SK-N-SH treated with all-trans-retinoic acid at 6 μM for 48 hours (cell line): ENCODE data around the gene ELMOD3.

Source experiments
- ATAC-seq: fragments of 200-7000 bp; cut with Tn5 transposase; 3 replicates; pipeline ENCODE4 v1.9.1; 2020; ENCODE audit warnings: mild to moderate bottlenecking, moderate library complexity
- ARNTL ChIP-seq: fragments of 450-650 bp; formaldehyde crosslinking; IDR thresholded peaks from 2 replicates; pipeline ENCODE4 v1.5.0; 2020; ENCODE audit warnings: low read depth, mild to moderate bottlenecking, moderate library complexity, borderline replicate concordance
- BACH2 ChIP-seq: fragments of 250-450 bp; sonication (Bioruptor Pico); IDR thresholded peaks from 2 replicates; pipeline ENCODE4 v1.9.0; 2021; ENCODE audit warnings: mild to moderate bottlenecking, borderline replicate concordance
- CREB5 ChIP-seq: fragments of 250-450 bp; sonication (Bioruptor Pico); IDR thresholded peaks from 2 replicates; pipeline ENCODE4 v1.5.1; 2020; ENCODE audit warnings: low read depth, mild to moderate bottlenecking, moderate library complexity
- CSDC2 ChIP-seq: fragments of 250-450 bp; sonication (Bioruptor Pico); IDR thresholded peaks from 2 replicates; pipeline ENCODE4 v1.5.0; 2020; ENCODE audit warnings: mild to moderate bottlenecking, moderate library complexity
- CSRNP3 ChIP-seq: fragments of 250-450 bp; sonication (Bioruptor Pico); IDR thresholded peaks from 2 replicates; pipeline ENCODE4 v1.5.1; 2021; ENCODE audit warnings: mild to moderate bottlenecking, moderate library complexity
- ESRRG ChIP-seq: fragments of 250-450 bp; sonication (Bioruptor Pico); IDR thresholded peaks from 2 replicates; pipeline ENCODE4 v1.6.1; 2021; ENCODE audit warnings: mild to moderate bottlenecking
- GLIS3 ChIP-seq: fragments of 250-450 bp; sonication (Bioruptor Pico); IDR thresholded peaks from 2 replicates; pipeline ENCODE4 v1.5.0; 2020; ENCODE audit warnings: mild to moderate bottlenecking, moderate library complexity
- ISL1 ChIP-seq: fragments of 250-450 bp; sonication (Bioruptor Pico); IDR thresholded peaks from 2 replicates; pipeline ENCODE4 v2.1.2; 2022; ENCODE audit warnings: mild to moderate bottlenecking, moderate library complexity
- OSR1 ChIP-seq: fragments of 250-450 bp; sonication (Bioruptor Pico); IDR thresholded peaks from 2 replicates; pipeline ENCODE4 v1.8.0; 2022; ENCODE audit warnings: moderate library complexity, mild to moderate bottlenecking, inconsistent platforms
- PATZ1 ChIP-seq: fragments of 250-450 bp; sonication (Bioruptor Pico); IDR thresholded peaks from 2 replicates; pipeline ENCODE4 v1.8.0; 2020; ENCODE audit warnings: mild to moderate bottlenecking, moderate library complexity, borderline replicate concordance
- POU6F1 ChIP-seq: fragments of 250-450 bp; sonication (Bioruptor Pico); IDR thresholded peaks from 2 replicates; pipeline ENCODE4 v1.8.0; 2021; ENCODE audit warnings: low read depth, mild to moderate bottlenecking, moderate library complexity, borderline replicate concordance
- PPARA ChIP-seq: fragments of 250-450 bp; sonication (Bioruptor Pico); IDR thresholded peaks from 2 replicates; pipeline ENCODE4 v1.5.0; 2020; ENCODE audit warnings: mild to moderate bottlenecking, borderline replicate concordance
- SNAI2 ChIP-seq: fragments of 250-450 bp; sonication (Bioruptor Pico); IDR thresholded peaks from 2 replicates; pipeline ENCODE4 v1.5.0; 2020; ENCODE audit warnings: mild to moderate bottlenecking, moderate library complexity
- TOX ChIP-seq: fragments of 250-450 bp; sonication (Bioruptor Pico); IDR thresholded peaks from 2 replicates; pipeline ENCODE4 v1.8.0; 2021; ENCODE audit warnings: mild to moderate bottlenecking, moderate library complexity, borderline replicate concordance
- TSHZ2 ChIP-seq: fragments of 250-450 bp; sonication (Bioruptor Pico); IDR thresholded peaks from 2 replicates; pipeline ENCODE4 v1.5.0; 2020; ENCODE audit warnings: mild to moderate bottlenecking, moderate library complexity
- ZC3H10 ChIP-seq: fragments of 250-450 bp; sonication (Bioruptor Pico); IDR thresholded peaks from 2 replicates; pipeline ENCODE4 v1.5.1; 2021; ENCODE audit warnings: mild to moderate bottlenecking, moderate library complexity
- ZFP3 ChIP-seq: fragments of 250-450 bp; sonication (Bioruptor Pico); IDR thresholded peaks from 2 replicates; pipeline ENCODE4 v1.5.0; 2020; ENCODE audit warnings: mild to moderate bottlenecking, moderate library complexity
- ZFP30 ChIP-seq: fragments of 450-650 bp; formaldehyde crosslinking; IDR thresholded peaks from 2 replicates; pipeline ENCODE4 v1.5.0; 2022; ENCODE audit warnings: mild to moderate bottlenecking, moderate library complexity
- ZNF565 ChIP-seq: fragments of 450-650 bp; formaldehyde crosslinking; conservative IDR thresholded peaks from 2 replicates; pipeline ENCODE4 v1.5.0; 2020; ENCODE audit warnings: low read depth, mild to moderate bottlenecking, moderate library complexity
- ZNF70 ChIP-seq: fragments of 450-650 bp; formaldehyde crosslinking; IDR thresholded peaks from 2 replicates; pipeline ENCODE4 v1.5.0; 2020; ENCODE audit warnings: mild to moderate bottlenecking, moderate library complexity
- ZNF8 ChIP-seq: fragments of 450-650 bp; formaldehyde crosslinking; IDR thresholded peaks from 2 replicates; pipeline ENCODE4 v1.5.0; 2020; ENCODE audit warnings: mild to moderate bottlenecking, moderate library complexity

Gene ELMOD3

GRCh38 chr2:85326406-85327159 lies 28.0 kb upstream of the ELMOD3 start:
- TF ChIP-seq ZFP3 (CRISPR knock-in tag) (no peak), ZNF8 (CRISPR knock-in tag) (no peak), GLIS3 (CRISPR knock-in tag) (no peak), ARNTL (CRISPR knock-in tag) (no peak), PPARA (no peak), SNAI2 (CRISPR knock-in tag) (no peak), CREB5 (CRISPR knock-in tag) (no peak), ZNF565 (CRISPR knock-in tag) (no peak), ISL1 (CRISPR knock-in tag) (no peak), CSDC2 (CRISPR knock-in tag) (no peak), OSR1 (no peak), ZC3H10 (CRISPR knock-in tag) (no peak), POU6F1 (CRISPR knock-in tag) (no peak), TOX (CRISPR knock-in tag) (no peak), CSRNP3 (no peak), BACH2 (CRISPR knock-in tag) (no peak), ZFP30 (CRISPR knock-in tag) (no peak), TSHZ2 (CRISPR knock-in tag) (no peak)
- TF ChIP-seq, all 23 proteins: peak for 0
- peak; percentile 3; the same call in 2 of the 3 replicates for ATAC-seq

GRCh38 chr2:85327160-85327821 lies 27.3 kb upstream of the ELMOD3 start:
- TF ChIP-seq ZNF70 = no peak
- TF ChIP-seq ESRRG (CRISPR knock-in tag) = no peak
- no peak for TF ChIP-seq SNAI2 (CRISPR knock-in tag)
- no peak for TF ChIP-seq GLIS3 (CRISPR knock-in tag)
- no peak for TF ChIP-seq ARNTL (CRISPR knock-in tag)
- TF ChIP-seq TOX (CRISPR knock-in tag) = no peak
- no peak for TF ChIP-seq PPARA
- TF ChIP-seq CSDC2 (CRISPR knock-in tag) = no peak
- ATAC-seq = peak; percentile 53

- ATAC-seq = peak; percentile 98
Observed at GRCh38 chr2:85327822-85328617, 26.5 kb upstream of the ELMOD3 start, which contains the start of gene TGOLN2. TSS of gene TGOLN2 (minus strand) at chr2:85327989. CDS start at chr2:85327962, 27 bp downstream.

More at GRCh38 chr2:85327822-85328617, 26.5 kb upstream of the ELMOD3 start, which contains the start of gene TGOLN2:
- 0 out of 2 replicates have a peak, but pooled peaks have one; percentile 42 for TF ChIP-seq PATZ1
- no peak for TF ChIP-seq ISL1 (CRISPR knock-in tag)
